SW 1271 (cell line): Measurements from ENCODE around the gene GRIP1.

Experiments used
- DNase-seq, 2 experiments: peaks; one replicate each; lab custom pipeline; 2025; lab: John Stamatoyannopoulos, UW

Gene GRIP1

GRCh38 chr12:66598608-66599007 lies 80.3 kb downstream of the GRIP1 start:
- DNase-seq, result no peak

- no peak for DNase-seq
These were observed 80.8 kb downstream of the GRIP1 start for GRCh38 chr12:66598079-66598478.

- peak in 1 of 2 experiments; percentile 22 for DNase-seq
These were observed 82.7 kb downstream of the GRIP1 start for GRCh38 chr12:66596199-66596598.

- DNase-seq, result no peak
These were observed 84.2 kb downstream of the GRIP1 start for GRCh38 chr12:66594688-66595087.

- DNase-seq, result no peak
These were observed 88.4 kb downstream of the GRIP1 start for GRCh38 chr12:66590275-66590985.

GRCh38 chr12:66589095-66589494 lies 89.8 kb downstream of the GRIP1 start:
- no peak for DNase-seq

- DNase-seq, result no peak
These were observed 91.0 kb downstream of the GRIP1 start for GRCh38 chr12:66587912-66588311.

- peak in 1 of 2 experiments; percentile 6 for DNase-seq
These were observed 94.2 kb downstream of the GRIP1 start for GRCh38 chr12:66584673-66585072.

- DNase-seq, result no peak
These were observed 105.3 kb downstream of the GRIP1 start for GRCh38 chr12:66573605-66574004.

- no peak for DNase-seq
These were observed 106.0 kb downstream of the GRIP1 start for GRCh38 chr12:66572845-66573244.

GRCh38 chr12:66571361-66571915 lies 107.4 kb downstream of the GRIP1 start:
- DNase-seq, result no peak

- no peak for DNase-seq
These were observed 115.7 kb downstream of the GRIP1 start for GRCh38 chr12:66563220-66563619.

GRCh38 chr12:66555113-66555512 lies 123.8 kb downstream of the GRIP1 start:
- DNase-seq, result no peak

- DNase-seq, result no peak
These were observed 126.2 kb downstream of the GRIP1 start for GRCh38 chr12:66552716-66553115.

- DNase-seq, result no peak
These were observed 128.2 kb downstream of the GRIP1 start for GRCh38 chr12:66550626-66551025.

- DNase-seq, result no peak
These were observed 129.9 kb downstream of the GRIP1 start for GRCh38 chr12:66549050-66549389.

GRCh38 chr12:66548338-66549049 lies 130.4 kb downstream of the GRIP1 start:
- DNase-seq, result peak in 1 of 2 experiments; percentile 10

GRCh38 chr12:66541426-66541825 lies 137.4 kb downstream of the GRIP1 start:
- no peak for DNase-seq

GRCh38 chr12:66539431-66539830 lies 139.4 kb downstream of the GRIP1 start:
- DNase-seq, result no peak

GRCh38 chr12:66538970-66539369 lies 139.9 kb downstream of the GRIP1 start:
- DNase-seq, result no peak

GRCh38 chr12:66537876-66538275 lies 141.0 kb downstream of the GRIP1 start:
- DNase-seq, result no peak

- no peak for DNase-seq
These were observed 145.1 kb downstream of the GRIP1 start for GRCh38 chr12:66533767-66534166.

GRCh38 chr12:66531766-66532165 lies 147.1 kb downstream of the GRIP1 start:
- no peak for DNase-seq
